OCI-LY1 (cell line): Measurements from ENCODE around the gene NCCRP1.

ENCODE experiments used
- EZH2 ChIP-seq: fragments of 200-600 bp; sonication (generic), shearing (Covaris generic); IDR thresholded peaks from 2 replicates; pipeline ENCODE4 v1.8.0; 2017; ENCODE audit warnings: borderline replicate concordance, mixed run types, mild to moderate bottlenecking, antibody characterized with exemption, low read length, moderate library complexity, mixed read lengths
- TF ChIP-seq, protein P1 (sequence below): fragments of 200-600 bp; sonication (generic), shearing (Covaris generic); IDR thresholded peaks from 2 replicates; pipeline ENCODE4 v1.5.1; 2017; ENCODE audit warnings: mild to moderate bottlenecking, antibody characterized with exemption, low read length, moderate library complexity, mixed read lengths

DNA sequence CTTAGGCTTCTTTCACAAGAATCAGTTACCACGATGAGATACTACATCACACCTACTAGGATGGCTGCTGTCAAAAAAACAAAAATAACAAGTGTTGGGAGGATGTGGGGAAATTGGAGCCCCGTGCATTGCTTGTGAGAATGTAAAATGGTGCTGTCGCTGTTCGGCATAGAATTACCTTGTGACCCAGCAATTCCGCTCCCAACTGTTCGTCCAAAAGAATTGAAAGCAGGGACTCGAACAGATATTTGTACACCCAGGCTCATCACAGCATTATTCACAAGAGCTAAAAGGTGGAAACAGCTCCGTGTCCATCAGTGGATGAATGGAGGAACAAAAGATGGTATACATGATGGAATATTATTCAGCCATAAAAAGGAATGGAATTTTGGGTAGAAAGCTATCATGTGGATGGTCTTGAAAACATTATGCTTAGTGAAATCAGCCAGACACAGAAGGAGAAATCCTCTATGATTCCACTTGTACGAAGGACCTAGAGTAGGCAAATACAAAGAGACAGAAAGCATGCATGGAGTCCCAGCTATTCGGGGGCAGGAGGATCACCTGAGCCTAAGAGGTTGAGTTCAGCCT lies 47.7 kb upstream of the NCCRP1 start:
- TF ChIP-seq, protein P1, sequence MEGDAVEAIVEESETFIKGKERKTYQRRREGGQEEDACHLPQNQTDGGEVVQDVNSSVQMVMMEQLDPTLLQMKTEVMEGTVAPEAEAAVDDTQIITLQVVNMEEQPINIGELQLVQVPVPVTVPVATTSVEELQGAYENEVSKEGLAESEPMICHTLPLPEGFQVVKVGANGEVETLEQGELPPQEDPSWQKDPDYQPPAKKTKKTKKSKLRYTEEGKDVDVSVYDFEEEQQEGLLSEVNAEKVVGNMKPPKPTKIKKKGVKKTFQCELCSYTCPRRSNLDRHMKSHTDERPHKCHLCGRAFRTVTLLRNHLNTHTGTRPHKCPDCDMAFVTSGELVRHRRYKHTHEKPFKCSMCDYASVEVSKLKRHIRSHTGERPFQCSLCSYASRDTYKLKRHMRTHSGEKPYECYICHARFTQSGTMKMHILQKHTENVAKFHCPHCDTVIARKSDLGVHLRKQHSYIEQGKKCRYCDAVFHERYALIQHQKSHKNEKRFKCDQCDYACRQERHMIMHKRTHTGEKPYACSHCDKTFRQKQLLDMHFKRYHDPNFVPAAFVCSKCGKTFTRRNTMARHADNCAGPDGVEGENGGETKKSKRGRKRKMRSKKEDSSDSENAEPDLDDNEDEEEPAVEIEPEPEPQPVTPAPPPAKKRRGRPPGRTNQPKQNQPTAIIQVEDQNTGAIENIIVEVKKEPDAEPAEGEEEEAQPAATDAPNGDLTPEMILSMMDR = no peak
- TF ChIP-seq EZH2 = no peak
